Upper lobe of right lung (tissue), 1 donor: ENCODE measurements around the gene SCEL. TPM values are rescaled to one million over a fixed set of nuclear protein-coding genes. Genes with fewer than 3 reads are reported as not detected.
"Not testable (repeated sequence)": the region's sequence is repeated elsewhere in the genome, so short reads cannot be mapped to it uniquely, and the experiment has no call there.

ENCODE experiments used
- ATAC-seq: fragments of 200-7000 bp; cut with Tn5 transposase; one replicate; pipeline ENCODE4 v1.9.1; 2020; ENCODE audit warnings: mild to moderate bottlenecking, moderate library complexity
- DNase-seq: peaks from one replicate; pipeline ENCODE4 v3.0.0-alpha.2; 2020
- H3K27ac ChIP-seq: fragments of 200-600 bp; one replicate; pipeline ENCODE4 v1.8.0; 2022
- H3K27me3 ChIP-seq: fragments of 200-600 bp; one replicate; pipeline ENCODE4 v1.8.0; 2022; ENCODE audit warnings: mild to moderate bottlenecking
- H3K36me3 ChIP-seq: fragments of 200-600 bp; one replicate; pipeline ENCODE4 v1.8.0; 2022
- H3K4me1 ChIP-seq: fragments of 200-600 bp; one replicate; pipeline ENCODE4 v1.8.0; 2022
- H3K4me3 ChIP-seq: fragments of 200-600 bp; one replicate; pipeline ENCODE4 v1.8.0; 2022; ENCODE audit warnings: mild to moderate bottlenecking
- H3K9me3 ChIP-seq: fragments of 200-600 bp; one replicate; pipeline ENCODE4 v1.8.0; 2022
- intact Hi-C: fragments of 100-400 bp; cut with DNase I; formaldehyde crosslinking; loops from one replicate; pipeline ENCODE4 v1.11.0; 2022
- total RNA-seq: library from RNA; stranded (reverse); fragmentation: NEBNext Ultra II Directional; extraction: Animal tissue kit (Norgen Biotek cat#: 25700); gene quantifications from one replicate; pipeline ENCODE4 v1.2.1, GENCODE V29; 2021
- TF ChIP-seq, protein P1 (sequence below): fragments of 200-600 bp; IDR thresholded peaks from one replicate; pipeline ENCODE4 v1.8.0; 2022; ENCODE audit warnings: antibody characterized with exemption
- donor health status: DM: no; HTN: yes; CAD: no; lungs with severe emphysema.

The SCEL gene
- total RNA-seq, 1 donor from 2014 or later, result 109 TPM

DNA sequence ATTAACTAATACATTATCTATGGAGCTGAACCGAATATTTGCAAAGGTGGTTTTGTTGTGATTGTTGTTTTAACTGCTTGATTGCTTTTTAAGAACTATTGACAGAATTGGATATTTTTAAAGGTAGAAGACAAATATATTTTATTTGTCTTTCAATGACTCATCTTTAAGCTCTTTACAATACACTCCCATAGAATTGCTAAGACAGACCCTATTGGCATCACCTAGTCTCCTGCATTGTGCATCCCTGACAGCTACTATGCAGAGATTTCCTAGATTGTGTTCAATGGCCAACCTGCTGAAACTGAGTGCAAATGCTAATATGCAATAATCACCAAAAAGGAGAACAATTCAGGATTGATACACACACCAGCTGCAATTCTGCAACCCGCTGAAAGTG is 19.7 kb upstream of the SCEL start:
- TF ChIP-seq, protein P1, sequence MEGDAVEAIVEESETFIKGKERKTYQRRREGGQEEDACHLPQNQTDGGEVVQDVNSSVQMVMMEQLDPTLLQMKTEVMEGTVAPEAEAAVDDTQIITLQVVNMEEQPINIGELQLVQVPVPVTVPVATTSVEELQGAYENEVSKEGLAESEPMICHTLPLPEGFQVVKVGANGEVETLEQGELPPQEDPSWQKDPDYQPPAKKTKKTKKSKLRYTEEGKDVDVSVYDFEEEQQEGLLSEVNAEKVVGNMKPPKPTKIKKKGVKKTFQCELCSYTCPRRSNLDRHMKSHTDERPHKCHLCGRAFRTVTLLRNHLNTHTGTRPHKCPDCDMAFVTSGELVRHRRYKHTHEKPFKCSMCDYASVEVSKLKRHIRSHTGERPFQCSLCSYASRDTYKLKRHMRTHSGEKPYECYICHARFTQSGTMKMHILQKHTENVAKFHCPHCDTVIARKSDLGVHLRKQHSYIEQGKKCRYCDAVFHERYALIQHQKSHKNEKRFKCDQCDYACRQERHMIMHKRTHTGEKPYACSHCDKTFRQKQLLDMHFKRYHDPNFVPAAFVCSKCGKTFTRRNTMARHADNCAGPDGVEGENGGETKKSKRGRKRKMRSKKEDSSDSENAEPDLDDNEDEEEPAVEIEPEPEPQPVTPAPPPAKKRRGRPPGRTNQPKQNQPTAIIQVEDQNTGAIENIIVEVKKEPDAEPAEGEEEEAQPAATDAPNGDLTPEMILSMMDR, result no peak
- ATAC-seq, result no peak
- intact Hi-C loops, result no loop called here

DNA sequence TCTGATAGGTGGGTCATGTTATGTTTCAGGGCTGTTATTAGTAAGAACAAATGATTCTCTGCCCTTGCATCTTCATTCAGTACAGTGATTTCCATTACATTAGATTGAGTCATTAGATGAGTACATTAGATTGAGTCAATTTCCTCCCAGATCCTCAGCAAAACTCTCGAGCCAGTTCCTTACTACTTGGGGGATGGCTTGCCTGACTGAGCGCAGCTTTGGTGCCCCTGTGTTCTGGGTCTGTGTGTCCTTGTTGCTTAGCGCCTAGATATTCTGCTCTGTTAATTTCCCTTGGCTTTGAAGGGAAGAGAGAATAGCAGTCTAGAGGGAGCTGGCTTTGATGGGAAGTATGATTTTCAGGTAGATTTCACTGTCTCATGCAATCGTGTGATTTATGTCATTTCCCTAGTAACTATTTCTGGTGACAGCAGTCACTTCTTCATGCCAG is 19.1 kb upstream of the SCEL start:
- Histone ChIP-seq H3K27me3 (no peaks in the 10 kb centered on the region), H3K9me3 (no peaks in the 10 kb centered on the region), H3K4me3 (no peak overlapping the region), H3K36me3 (no peaks in the 10 kb centered on the region), H3K4me1 (no peaks in the 10 kb centered on the region), H3K27ac (no peak overlapping the region)
- TF ChIP-seq, protein P1, result no peak
- DNase-seq, result no peak
- intact Hi-C loops, result no loop called here
- no peak for ATAC-seq

More for the DNA sequence above, 19.7 kb upstream of the SCEL start:
- DNase-seq, result no peak
- Histone ChIP-seq H3K36me3 (no peaks in the 10 kb centered on the region), H3K27ac (no peak overlapping the region), H3K27me3 (no peaks in the 10 kb centered on the region), H3K4me1 (no peaks in the 10 kb centered on the region), H3K9me3 (no peaks in the 10 kb centered on the region), H3K4me3 (no peak overlapping the region)

DNA sequence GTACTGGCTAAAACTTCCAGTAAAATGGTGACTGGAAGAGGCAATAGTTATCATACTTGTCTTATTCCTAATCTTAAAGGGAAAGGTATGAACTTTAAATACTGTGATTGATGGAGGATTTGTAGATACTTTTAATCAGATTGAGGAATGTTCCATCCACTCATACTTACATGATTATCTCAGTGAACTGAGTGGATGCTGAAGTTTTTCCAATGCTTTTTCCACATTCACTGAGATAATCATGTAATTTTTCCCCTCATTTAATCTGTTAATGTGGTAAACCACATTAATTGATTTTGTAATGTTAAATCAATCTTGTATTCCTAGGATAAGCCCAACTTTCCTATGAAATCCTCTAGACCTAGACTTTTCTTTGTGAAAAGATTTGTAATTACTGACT is 17.2 kb upstream of the SCEL start:
- no peak for ATAC-seq
- DNase-seq, result no peak
- no peak overlapping the region for H3K27ac ChIP-seq

DNA sequence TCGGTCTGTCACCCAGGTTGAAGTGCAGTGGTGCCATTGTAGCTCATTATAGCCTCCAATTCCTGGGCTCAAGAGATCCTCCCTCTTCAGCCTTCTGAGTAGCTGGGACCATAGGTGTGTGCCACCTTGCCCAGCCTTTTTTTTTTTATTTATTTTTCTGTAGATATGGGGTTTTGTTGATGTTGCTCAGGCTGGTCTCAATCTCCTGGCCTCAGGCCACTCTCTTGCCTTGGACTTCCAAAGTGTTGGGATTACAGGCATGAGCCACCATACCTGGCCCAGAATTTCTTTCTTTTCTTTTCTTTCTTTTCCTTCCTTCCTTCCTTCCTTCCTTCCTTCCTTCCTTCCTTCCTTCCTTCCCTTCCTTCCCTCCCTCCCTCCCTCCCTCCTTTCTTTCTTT is 16.1 kb upstream of the SCEL start:
- DNase-seq, H3K9me3 ChIP-seq, H3K27ac ChIP-seq, H3K27me3 ChIP-seq, H3K36me3 ChIP-seq, H3K4me1 ChIP-seq, intact Hi-C loops, H3K4me3 ChIP-seq, ATAC-seq: not testable (repeated sequence)

More for the DNA sequence above, 17.2 kb upstream of the SCEL start:
- no peak overlapping the region for H3K4me3 ChIP-seq
- no peaks in the 10 kb centered on the region for H3K9me3 ChIP-seq
- TF ChIP-seq, protein P1, result no peak
- no peaks in the 10 kb centered on the region for H3K4me1 ChIP-seq
- intact Hi-C loops, result no loop called here
- no peaks in the 10 kb centered on the region for H3K36me3 ChIP-seq
- no peaks in the 10 kb centered on the region for H3K27me3 ChIP-seq

GRCh38 chr13:77519808-77520207 is 15.7 kb upstream of the SCEL start:
- no peak for ATAC-seq
- TF ChIP-seq, protein P1, result no peak
- no peaks in the 10 kb centered on the region for H3K27me3 ChIP-seq

DNA sequence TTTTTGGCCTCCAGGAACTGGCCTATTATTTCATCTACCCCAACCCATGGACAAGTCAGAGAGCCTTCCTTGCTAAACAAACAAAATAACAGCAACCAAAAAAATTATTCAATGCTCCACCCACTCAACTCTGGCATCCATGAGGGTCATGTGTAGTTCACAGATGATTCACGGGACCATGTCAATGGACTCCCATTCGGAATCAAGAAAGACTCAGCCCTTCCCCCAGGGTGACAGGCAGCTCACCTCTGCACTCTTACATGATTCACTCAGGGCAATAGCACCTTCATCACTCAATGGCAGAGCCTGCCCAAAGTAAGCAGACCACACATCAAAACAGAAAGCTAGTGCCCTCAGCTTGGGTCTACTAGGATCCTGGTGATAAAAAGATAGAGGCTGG is 14.3 kb upstream of the SCEL start:
- Histone ChIP-seq H3K4me1 (no peaks in the 10 kb centered on the region), H3K4me3 (no peak overlapping the region), H3K36me3 (no peaks in the 10 kb centered on the region), H3K27me3 (peaks cover under 1% of the 10 kb centered on the region), H3K27ac (peak overlapping the region; percentile 43), H3K9me3 (no peaks in the 10 kb centered on the region)
- ATAC-seq (no peak), DNase-seq (no peak)
- TF ChIP-seq, protein P1, result no peak
- intact Hi-C loops, result no loop called here

More at GRCh38 chr13:77519808-77520207, 15.7 kb upstream of the SCEL start:
- H3K4me3 ChIP-seq, result no peak overlapping the region
- no peaks in the 10 kb centered on the region for H3K4me1 ChIP-seq
- intact Hi-C loops, result no loop called here
- H3K9me3 ChIP-seq, result no peaks in the 10 kb centered on the region
- no peak overlapping the region for H3K27ac ChIP-seq
- no peak for DNase-seq
- no peaks in the 10 kb centered on the region for H3K36me3 ChIP-seq
